HG02759 (cell line): ENCODE data around the gene SGO2.
"Not testable (repeated sequence)": the region's sequence is repeated elsewhere in the genome, so short reads cannot be mapped to it uniquely, and the experiment has no call there.

Source experiments
- ATAC-seq: cut with Tn5 transposase; IDR thresholded peaks from one replicate; pipeline ENCODE4 v1.9.1; 2021; ENCODE audit warnings: mild to moderate bottlenecking, moderate library complexity; ENCODE audit not compliant: unreplicated experiment

SGO2 gene

DNA sequence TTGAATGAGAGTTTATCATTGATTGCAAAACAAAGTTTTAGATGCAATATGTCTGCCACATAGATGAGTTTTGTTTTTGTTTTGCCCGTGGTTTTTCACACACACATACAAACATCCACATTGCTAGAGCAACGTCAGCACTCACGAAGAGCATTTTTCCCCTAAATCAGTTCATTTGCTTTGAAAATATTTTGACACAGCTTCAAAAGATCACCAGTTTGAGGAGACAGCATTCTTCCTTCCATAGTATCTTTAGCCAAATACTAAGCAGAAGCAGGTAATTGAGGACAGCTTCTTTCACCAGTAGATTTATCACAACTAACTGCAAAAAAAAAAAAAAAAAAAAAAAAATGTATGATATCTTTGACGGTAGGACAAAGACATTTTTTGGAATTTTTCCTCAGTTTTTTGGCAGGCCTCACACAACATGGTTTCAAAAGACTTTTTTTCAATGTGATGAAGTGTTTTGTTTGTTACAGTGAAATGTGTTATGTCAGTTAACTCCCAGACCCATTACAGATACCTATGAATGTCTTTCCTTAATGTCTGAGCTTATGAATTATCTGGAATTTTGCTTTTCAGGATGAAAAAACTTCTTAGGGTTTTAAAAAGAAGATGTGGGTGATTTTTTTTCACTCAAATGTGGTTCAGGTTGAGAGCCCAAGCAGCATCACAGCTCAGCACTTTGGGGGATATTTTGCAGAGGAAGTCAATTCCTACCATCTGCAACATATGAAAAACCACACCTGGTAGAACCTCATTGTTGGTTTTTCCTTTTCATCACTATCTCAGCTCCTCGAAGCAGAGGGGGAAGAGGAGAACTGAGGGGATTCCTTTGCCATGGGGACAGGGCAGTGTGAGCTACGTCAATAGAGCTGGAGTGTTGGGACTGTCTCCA lies 91.4 kb downstream of the SGO2 start:
- no peak for ATAC-seq

DNA sequence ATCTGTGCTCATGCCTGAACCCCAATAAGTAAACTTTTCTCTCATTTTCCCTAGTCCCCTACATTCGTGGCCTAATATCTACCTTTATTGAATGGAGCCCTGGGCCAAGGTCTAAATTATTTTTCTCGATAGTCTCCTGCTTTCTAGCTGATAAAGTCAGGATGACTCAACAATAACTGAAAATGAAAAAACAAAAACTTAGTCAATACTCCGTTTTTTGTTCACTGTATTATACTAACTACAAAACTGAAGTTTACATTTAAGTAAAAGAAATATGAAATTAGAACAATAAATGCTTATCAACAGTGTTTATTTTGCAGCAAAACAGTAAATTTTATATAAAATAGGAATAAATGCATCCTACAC lies 92.0 kb downstream of the SGO2 start:
- no peak for ATAC-seq

DNA sequence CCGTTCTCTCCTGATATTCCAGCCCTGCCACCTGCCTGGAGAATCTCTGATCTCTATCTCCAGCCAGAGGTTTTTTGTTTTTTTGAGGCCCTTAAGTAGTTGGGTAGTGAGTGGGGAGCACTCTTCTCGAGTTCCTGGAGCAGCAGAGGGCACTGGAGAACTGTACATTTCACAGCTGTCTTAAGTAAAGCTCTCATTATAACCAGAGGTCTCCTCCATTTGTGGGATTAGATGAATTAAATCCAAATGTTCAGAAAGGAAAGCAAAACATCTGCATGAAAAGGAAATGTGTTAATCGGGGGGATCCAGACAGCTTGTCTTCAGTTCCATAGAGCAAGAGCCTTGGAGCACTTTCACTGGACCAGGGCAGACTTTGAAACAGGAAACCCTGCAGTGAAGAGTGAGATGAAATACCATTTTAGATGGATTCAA lies 92.6 kb downstream of the SGO2 start:
- ATAC-seq: no peak

DNA sequence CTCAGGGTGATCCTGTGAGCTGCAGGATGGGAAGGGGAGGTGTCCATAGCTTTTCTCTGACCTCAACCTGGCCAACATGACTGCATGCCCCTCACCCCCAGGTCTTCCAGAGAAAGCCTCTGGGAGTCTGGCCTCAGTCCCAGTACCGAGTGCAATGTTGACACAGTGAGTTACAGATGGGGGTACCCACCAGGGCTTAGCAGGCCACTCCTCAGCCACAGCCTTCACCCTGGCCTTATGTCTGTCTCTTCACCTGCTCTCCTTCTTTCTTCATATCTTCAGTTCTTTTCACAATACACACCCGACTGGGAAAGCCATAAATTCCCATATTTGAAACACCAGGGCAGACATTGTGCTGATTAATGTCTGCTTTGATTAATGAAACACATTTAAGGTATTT lies 93.3 kb downstream of the SGO2 start:
- no peak for ATAC-seq

DNA sequence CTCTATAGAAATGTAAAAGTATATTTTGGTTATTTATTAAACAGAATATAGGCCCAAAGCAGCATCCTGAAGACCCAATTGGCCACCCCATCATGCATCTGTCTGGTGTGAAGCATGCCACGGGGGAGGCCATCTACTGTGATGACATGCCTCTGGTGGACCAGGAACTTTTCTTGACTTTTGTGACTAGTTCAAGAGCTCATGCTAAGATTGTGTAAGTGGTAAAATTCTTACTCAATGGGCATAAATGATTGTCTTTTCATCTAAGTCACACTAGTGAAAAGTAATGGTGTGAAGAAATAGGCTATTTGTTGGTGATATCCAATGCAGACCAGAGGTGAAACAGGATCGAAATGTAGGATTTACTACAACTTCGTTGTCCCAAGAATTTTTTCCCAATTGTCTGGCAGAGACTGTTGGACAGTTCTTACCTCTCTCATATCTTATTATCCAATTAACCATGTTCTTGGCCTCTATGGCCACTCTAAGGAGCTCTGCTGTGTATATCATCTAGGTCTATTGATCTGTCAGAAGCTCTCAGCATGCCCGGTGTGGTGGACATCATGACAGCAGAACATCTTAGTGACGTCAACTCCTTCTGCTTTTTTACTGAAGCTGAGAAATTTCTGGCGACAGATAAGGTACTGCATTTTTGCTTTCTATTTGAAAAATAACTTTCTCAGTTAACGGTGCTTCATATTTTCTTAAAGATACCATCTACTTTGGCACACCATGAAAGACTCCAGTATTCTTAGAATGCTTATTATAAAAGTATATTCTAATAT lies 94.8 kb downstream of the SGO2 start:
- no peak for ATAC-seq

DNA sequence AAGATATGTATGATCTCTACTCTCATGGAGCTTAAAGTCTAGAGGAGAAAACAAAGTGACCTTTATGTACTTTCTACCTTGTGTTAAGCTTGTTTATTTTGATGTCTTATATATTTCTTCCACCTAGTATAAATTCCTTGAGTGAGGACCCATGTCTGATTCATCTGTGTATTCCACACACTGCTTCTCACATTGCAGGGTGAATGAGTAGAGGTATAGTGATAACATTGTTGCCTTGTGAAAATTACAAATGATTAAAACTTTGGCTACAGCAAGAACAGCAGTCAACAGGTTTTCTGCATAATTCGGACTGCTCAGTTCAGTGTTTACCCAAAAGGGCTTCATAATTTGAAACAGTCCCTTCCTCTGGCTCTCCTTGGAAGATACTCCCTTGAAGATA lies 96.1 kb downstream of the SGO2 start:
- ATAC-seq: no peak

DNA sequence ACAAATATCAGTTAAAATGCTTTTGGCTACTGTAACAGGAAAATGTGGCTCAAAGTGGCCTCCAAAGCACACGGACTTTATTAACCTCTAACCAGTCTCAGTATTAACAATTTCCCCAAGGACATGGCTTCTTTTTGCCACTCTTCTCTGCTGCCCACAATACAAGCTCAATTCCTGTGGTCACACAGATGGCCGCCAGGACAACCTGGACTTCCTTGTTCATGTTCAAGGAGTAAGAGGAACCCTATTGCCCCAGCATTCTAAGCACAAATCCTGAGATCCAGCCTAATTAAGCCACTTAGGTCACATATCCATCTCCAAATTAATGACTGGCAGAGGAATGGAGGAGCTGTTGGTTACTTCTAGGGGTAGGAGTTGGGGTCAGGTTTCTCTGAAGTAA lies 98.0 kb downstream of the SGO2 start:
- no peak for ATAC-seq

DNA sequence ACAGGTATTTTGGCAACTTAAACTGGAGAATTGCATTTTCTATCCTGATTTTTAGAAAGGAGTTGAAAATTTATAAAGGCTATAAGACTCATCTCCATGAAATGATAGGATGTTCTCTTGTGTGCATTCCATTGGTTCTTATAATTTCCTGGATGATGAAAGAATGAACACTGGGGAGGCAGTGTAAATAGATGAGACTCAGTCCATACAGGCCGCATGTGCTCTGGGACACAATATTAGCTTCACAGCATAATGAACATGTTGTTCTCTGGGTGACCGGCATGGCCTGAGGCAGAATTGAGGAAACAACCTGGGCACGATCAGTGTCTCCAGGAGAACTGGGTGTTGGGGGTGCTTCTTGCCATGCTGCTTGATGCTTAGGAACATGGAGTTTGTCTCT lies 98.7 kb downstream of the SGO2 start:
- ATAC-seq: no peak

DNA sequence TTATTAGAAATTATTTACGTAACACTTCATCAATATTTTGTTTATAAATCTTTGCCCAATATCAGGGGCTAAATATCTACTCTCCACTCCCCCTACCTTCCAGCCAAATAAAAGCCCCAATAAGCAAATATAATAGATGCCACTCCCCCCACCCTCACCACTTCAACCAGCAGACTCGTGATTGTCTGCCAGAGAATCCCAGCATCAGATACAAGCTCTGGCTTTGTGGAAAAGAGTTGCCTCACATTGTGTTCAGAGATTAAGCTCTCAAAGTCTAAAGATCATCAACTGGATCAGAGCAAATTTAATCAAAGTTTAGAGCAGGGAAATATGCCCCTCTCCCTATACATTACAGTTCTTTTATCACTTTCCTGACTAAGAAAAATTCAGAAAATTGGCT lies 99.3 kb downstream of the SGO2 start:
- ATAC-seq: no peak

DNA sequence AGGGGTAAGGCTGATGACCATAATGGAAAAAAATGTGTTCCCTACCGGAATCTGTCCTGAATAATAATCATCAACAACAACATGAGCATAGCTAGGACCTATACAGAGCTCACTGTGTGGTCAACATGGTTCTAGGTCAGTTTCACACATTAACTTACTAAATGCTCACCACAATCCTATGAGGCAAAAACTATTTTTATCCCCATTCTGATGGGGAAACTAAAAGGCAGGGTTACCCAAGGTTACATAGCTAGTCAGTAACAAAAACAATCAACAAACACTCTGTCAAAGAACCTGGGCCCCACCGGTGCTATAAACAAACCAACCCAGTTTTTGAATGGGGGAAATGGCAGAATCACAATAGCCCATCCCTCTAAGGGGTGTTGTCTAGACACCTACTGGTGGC lies 100.0 kb downstream of the SGO2 start:
- ATAC-seq: no peak

DNA sequence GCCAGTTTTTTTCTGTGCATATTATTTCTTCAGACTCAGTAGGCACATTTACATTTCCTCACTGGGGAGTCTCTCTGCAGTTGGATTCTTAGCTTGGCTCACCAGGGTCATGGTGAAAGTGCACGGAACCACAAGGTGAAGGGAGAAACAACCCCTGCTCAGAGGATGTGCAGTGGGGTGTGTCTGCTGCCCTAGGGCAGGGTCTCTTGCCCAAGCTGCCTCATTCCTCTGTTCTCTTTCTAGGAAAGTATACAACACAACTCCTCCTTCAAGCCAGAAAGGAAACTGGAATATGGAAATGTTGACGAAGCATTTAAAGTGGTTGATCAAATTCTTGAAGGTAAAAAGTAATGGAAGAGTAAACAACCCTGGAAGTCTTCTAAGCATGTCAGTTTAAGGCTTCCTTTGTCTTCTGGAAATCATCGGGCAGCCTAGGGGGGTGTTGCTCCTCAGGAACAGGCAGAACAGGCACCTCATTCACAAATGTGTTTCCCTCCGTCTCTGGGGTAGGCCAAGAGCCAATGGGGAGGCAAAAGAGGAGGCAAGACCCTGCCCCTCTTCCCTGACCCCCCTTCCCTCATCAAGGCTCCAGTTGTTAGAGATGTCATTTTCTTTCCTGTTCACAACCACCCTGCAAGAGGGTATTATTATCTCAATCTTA lies 101.2 kb downstream of the SGO2 start:
- ATAC-seq: no peak

DNA sequence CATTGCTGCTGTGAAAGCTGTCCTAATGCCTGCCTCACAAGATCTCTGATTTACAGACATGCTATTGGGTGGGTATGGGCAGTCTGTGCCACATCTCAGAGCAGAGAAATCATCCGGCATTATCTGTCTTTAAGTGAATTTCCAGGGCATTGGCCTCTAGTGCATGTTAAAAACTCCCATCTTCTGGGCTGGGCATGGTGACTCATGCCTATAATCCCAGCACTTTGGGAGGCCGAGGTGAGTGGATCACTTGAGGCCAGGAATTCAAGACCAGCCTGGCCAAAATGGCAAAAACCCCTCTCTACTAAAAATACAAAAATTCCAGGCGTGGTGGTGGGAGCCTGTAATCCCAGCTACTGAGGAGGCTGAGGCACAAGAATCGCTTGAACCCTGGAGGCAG lies 102.5 kb downstream of the SGO2 start:
- ATAC-seq: not testable (repeated sequence)

DNA sequence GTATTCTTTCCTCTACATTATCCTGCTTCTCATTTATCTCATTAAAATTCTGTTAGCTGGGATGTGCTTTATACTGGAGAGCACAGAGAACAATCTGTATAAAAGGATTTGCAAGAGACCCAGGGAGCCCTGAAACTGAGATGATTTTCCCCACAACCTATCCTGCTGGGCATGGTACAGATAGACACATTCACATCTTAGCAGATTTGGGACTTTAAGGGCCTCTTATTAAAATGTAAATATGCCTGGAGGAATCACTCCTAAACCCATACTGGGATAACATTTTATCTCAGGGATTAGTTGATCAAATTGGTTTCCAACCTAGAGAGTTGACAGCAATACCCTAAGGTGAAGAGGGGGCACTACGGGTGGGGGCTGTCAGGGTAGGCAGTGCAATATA lies 105.3 kb downstream of the SGO2 start:
- no peak for ATAC-seq
